NCI-H2227 (cell line): ENCODE results near the gene PPEF1.
"Not testable (repeated sequence)": the region's sequence is repeated elsewhere in the genome, so short reads cannot be mapped to it uniquely, and the experiment has no call there.

Experiments
- DNase-seq: peaks from one replicate; lab custom pipeline; 2025; ENCODE audit not compliant: unreplicated experiment; lab: John Stamatoyannopoulos, UW

PPEF1 gene

GRCh38 chrX:18793601-18794089, 86.2 kb downstream of the PPEF1 start:
- peak; percentile 38 for DNase-seq

- no peak for DNase-seq
These were observed 89.7 kb downstream of the PPEF1 start for GRCh38 chrX:18797141-18797540.

- DNase-seq = no peak
These were observed 92.5 kb downstream of the PPEF1 start for GRCh38 chrX:18799911-18800310.

DNA sequence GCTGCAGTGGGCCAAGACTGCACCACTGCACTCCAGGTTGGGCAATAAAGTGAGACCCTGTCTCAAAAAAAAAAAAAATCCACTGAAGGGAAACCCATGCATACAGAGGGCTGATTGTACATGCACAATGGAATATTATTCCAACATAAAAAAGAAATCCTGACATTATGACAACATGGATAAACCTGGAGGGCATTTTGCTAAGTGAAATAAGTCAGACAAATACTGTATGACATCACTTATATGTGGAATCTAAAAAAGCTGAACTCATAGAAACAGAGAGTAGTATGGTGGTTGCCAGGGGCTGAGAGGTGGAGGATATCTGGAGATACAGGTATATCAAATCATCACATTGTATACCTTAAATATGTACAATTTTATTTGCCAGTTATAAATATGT, 102.2 kb downstream of the PPEF1 start:
- no peak for DNase-seq

GRCh38 chrX:18810416-18810815, 103.0 kb downstream of the PPEF1 start:
- no peak for DNase-seq

DNA sequence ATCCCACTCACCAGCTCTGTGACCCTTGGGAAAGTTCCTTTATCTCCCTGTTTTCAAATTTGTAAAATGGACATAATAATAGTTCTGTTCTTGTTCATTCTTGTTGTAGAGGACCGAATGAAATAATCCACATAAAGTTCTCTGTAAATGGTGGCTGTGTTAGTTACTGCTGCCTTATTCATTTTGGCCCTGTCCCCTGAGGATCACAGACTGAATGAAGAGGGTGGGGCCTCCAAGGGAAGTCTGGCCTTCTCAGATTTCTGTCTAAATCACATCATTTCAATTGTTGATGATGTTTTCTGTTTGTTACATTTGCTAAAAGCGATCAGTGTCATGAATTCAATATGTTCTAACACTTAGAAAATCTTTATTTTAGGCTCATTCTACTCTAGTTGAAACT, 117.9 kb downstream of the PPEF1 start:
- no peak for DNase-seq

DNA sequence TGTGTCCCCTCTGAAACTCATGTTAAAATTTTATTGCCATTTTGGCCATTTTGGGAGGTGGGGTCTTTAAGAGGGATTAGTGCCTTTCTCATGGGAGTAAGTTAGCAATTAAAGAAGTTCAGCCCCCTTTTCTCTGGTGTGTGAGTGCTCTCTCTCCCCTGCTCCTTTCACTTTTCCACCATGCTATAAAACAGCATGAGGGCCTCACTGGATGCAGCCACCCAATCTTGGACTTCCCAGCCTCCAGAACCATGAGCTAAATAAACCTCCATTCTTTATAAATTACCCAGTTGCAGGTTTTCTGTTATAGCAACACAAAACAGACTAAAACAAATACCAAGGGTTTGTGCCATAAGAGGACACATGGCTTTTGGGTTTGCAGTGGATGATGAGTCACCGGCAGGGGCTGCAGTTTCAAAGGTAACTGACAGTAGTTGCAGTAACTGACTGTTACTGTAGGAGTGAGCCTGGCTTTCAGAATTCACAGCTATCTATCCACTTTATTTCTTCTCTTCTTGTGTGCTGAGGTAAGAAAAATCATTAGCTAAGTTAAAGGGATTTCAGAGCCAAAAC, 121.5 kb downstream of the PPEF1 start:
- DNase-seq = no peak

- peak; percentile 35 for DNase-seq
These were observed 125.8 kb downstream of the PPEF1 start for GRCh38 chrX:18833071-18833731.

DNA sequence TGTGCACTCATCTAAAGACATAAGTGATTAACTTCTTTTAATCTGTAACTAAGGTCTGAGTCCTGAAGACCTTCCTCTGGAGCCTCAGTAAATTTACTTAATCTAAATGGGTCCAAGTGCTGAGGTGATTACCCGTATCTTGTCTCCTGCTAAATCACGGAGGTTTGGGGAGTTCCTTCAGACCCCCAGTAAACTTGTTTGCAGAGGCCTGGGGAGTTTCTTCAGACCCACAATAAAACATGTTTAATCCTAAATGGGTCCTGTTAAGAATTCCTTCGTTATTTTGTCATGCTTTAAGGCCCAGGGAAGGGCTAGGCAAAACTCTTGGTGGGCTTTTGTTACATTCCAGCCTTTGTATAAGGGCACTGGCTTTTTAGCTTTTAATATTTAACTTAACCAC, 140.5 kb downstream of the PPEF1 start:
- not testable (repeated sequence) for DNase-seq

DNA sequence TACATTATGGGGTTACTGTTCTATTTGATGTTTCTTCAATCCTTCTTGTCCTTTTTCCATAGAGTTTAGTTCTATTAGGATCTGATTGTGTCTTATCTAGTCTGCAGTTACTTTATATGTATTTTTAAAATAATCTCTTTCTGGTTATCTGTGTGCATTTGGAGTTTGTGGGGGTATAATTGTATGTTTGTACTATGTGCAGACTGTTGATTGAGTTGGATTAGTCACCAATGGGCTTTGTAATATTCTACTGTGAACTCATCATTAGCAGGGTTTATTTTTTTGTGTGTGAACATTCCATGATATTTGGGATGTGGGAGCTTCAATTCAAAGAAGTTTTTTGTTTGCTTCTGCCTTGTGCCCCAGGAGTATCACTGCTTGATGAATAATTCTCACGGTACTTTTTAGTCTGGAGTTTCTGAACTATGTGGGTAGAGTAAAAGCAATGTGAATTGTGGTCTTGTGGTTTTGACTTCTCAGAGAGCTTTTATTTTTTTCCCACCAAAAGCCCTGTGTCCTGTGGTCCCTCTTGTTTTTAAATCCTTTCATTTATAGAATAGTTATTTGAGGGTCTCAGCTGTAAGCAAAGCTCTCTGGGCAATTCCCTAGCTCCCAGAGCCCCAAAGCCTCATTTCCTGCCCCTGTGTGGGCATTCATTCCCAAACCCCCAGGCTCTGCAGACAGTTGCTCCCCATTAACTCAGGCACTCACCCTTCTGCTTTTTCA, 148.6 kb downstream of the PPEF1 start:
- no peak for DNase-seq

DNA sequence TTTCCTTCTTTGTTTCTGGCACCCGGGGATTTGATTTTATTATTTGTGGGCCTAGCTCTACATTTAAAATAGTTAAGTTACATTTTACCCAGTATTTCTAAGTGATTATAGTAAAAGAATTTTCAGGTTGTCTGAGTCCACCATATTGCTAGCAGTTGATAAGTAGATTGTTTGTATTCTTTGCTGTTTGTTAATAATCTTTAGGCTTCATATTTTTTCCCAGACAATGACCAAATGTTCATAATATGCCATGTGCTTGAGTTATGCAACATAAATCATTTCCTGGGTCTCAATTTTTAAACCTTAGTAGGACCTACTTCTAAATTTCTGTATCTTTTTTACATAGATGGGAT, 149.2 kb downstream of the PPEF1 start:
- no peak for DNase-seq

GRCh38 chrX:18861511-18861910, 154.1 kb downstream of the PPEF1 start:
- no peak for DNase-seq

DNA sequence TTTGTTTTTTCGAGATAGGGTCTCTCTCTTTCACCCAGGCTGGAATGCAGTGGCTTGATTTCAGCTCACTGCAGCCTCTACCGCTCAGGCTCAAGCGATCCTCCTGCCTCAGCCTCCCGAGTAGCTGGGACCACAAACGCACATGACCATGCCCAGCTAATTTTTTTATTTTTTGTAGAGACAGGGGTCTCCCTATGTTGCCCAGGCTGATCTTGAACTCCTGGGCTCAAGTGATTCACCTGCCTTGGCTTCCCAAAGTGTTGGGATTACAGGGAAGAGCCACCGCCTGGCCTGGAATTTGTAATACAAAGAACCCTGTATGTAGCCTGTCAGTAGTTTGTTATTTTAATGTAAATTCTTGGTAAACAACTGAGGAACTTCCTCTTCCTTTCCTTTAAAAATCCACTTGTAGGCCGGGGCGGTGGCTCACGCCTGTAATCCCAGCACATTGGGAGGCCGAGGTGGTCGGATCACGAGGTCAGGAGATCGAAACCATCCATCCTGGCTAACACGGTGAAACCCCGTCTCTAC, 157.0 kb downstream of the PPEF1 start:
- DNase-seq = no peak

GRCh38 chrX:18871161-18871890, 163.9 kb downstream of the PPEF1 start:
- no peak for DNase-seq

DNA sequence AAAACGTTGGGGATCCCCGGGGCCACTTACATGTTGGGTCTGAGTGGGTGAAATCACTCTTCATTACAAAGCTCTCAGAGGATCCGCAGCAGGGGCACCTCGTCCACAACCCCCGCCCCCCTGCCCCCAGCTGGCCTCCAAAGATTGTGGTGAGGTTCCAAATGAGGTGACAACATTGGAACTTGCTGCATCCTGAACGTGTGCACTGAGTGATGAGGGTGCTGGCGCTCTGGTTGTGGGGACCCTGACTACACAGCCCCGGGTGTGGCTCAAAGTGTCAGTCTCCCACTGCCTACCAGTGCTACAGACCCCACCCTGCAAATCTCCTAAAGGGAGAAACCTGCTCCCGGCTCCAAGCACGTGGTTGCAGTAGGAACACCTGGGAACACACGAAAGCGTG, 164.5 kb downstream of the PPEF1 start:
- DNase-seq = no peak

DNA sequence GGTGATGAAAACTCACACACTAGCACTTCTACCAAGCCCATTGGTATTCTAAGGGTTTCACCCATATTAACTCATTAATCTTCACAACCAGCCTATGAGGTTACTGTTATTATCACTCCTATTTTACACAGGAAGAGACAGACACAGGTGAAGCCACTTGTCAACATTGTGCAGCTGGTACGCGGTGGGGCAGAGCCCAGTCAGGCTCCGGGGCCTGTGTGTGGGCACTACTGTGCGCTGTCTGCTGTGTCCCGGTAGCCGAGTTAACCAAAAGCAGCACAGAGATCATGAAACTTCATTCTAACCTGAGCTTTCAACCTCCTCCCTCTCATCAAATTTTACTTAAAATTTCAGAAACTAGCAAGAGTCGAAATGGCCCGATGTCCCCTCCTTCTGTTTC, 165.2 kb downstream of the PPEF1 start:
- no peak for DNase-seq

GRCh38 chrX:18873189-18873791, 165.8 kb downstream of the PPEF1 start:
- DNase-seq = peak; percentile 57

GRCh38 chrX:18873836-18874235, 166.4 kb downstream of the PPEF1 start:
- DNase-seq = no peak

DNA sequence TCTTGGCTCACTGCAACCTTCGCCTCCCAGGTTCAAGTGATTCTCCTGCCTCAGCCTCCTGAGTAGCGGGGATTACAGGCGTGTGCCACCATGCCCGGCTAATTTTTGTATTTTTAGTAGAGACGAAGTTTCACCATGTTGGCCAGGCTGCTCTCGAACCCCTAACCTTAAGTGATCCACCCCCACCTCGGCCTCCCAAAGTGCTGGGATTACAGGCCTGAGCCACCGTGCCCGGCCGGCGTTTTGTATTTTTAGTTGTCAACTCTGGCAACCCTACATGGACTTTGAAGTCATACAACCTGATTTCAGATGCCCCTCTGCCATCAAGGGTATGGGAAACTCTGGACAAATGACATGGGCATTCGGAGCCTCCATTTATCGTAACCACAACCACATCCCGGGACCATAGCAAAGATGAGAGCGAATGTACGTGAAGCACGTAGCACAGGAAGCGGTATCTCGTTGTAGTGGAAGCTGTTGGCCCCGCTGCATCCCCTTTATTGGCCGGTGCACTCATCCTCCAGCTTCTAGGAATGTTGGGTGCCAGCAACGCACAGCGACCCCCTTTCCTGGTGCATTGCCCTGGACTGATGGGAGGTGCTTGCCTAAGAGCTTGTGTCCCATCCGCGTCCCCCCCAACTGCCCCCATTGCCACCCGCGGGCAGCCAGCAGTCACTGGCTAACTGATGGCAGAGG, 167.3 kb downstream of the PPEF1 start:
- no peak for DNase-seq

- DNase-seq = peak; percentile 20
These were observed 167.9 kb downstream of the PPEF1 start for GRCh38 chrX:18875256-18875878.
